ENCODE data around the gene NOD1.

Gene NOD1

DNA sequence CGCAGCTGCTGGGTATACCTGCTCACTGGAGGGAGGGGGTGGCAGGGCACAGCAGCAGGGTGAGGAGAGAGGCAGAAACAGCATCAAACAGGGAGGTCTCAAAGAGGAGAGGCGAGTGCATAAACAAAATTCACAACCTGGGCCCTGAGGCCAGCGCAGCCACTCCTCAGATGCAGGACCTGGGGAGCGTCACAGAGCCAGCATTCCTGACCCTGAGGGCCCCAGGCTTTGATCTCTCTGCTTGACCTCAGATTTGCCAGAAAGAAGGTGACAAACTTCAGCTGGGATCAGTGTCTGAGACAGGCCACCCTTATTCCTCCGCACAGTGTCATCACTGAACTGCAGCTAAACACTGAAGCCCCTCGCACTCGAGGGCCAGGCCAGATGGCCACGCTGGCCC lies 25.6 kb downstream of the NOD1 start:
- Histone ChIP-seq H3K9me3 (ENCODE audit: control insufficient read depth, insufficient read depth, low read length) (no peaks in the 10 kb centered on the region), H3K4me1 (ENCODE audit: insufficient read depth, low read length) (peaks cover 8% of the 10 kb centered on the region), H3K9ac (ENCODE audit: low read depth, low read length) (no peak overlapping the region), H3K36me3 (ENCODE audit: insufficient read depth, low read length) (peaks cover 12% of the 10 kb centered on the region)

DNA sequence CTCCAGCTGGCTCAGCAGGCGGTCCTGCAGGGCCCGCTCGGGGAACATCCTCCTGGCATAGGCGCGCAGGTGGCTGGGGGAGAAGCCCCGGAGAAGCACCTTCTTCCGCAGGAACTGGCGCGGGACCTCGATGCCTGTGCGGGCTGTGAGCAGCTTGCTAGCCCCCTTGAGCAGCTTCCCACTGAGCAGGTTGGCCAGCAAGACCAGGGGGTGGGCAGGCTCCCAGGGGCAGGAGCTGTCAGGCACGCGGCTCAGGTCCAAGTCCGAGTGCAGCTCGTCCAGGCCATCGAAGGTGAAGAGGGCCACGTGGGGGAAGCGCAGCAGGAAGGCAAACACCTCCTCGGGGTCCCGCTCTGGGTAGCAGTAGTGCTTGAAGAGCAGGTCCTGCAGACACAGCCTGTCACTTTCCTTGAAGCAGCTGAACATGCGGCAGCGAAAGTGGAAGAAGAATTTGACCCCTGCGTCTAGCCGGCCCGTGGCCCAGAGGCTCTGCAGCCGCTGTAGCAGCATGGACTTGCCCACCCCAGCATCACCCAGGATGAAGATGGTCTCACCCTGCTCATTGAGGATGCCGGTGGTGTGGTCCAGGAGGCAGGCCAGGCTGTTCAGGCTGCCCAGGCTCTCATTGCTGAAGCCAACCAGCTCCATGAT lies 26.2 kb downstream of the NOD1 start:
- Histone ChIP-seq H3K9me3 (ENCODE audit: control insufficient read depth, insufficient read depth, low read length) (no peaks in the 10 kb centered on the region), H3K36me3 (ENCODE audit: insufficient read depth, low read length) (peaks cover 12% of the 10 kb centered on the region), H3K4me1 (ENCODE audit: insufficient read depth, low read length) (peaks cover 8% of the 10 kb centered on the region), H3K9ac (ENCODE audit: low read depth, low read length) (no peak overlapping the region)

DNA sequence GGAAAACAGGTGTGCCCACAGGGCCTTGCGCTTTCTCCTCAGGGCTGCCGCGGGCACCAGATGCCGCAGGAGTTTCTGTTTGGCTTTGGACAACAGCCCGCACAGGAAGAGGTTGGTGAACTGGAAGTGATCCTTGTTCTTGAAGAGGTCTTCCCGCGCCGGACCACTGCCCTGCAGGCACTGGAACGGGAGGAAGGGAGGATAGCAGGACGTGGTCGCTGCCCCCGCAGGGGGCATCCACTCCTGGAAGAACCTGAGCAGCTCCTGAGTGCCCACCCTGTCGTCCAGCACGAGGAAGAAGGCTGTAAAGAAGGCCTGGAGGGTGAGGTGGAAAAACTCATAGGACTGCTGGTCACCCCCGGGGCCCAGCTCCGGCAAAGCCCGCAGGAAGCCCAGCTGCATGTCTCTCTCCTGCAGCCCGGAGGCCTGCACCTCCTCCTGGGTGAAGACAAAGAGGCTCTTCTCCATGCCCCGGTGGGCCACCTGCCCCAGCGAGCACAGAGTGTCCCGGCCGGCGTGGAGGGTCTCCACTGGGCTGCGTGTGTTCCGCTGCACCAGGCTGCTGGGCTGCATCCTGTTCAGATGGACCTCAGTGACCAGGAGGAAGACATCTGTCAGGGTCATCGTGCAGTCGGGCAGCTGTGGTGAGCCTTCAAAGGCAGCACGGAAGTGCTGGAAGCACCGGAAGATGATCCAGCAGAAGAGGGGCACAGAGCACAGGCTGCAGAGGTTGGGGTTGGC lies 26.9 kb downstream of the NOD1 start:
- Histone ChIP-seq H3K4me1 (ENCODE audit: insufficient read depth, low read length) (peaks cover 8% of the 10 kb centered on the region), H3K9me3 (ENCODE audit: control insufficient read depth, insufficient read depth, low read length) (no peaks in the 10 kb centered on the region), H3K9ac (ENCODE audit: low read depth, low read length) (no peak overlapping the region), H3K36me3 (ENCODE audit: insufficient read depth, low read length) (peaks cover 12% of the 10 kb centered on the region)

DNA sequence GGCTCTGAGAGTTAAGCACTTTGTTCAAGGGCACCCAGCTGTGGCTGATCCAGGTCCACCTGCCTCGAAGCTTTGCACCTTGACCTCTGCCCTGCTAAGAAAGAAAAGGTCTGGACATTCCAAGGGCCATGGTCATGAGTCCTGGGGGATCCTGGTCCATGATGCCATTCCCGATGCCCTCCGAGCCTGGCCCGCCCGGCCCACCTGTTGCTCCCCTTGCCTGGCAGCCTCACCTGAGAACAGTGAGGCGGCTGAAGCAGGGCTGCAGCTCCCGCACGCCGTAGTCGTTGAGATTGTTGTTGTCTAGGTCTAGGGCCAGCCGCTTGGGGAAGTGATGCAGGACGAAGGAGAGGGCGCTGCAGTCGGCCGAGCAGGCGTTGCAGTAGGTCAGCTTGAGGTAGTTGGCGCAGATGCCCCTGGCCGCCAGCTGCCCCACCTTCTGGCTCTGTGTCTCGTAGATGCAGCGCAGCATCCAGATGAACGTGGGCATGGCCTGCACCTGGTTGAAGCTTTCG lies 27.5 kb downstream of the NOD1 start:
- Histone ChIP-seq H3K4me1 (ENCODE audit: insufficient read depth, low read length) (peaks cover 8% of the 10 kb centered on the region), H3K36me3 (ENCODE audit: insufficient read depth, low read length) (peaks cover 8% of the 10 kb centered on the region), H3K9me3 (ENCODE audit: control insufficient read depth, insufficient read depth, low read length) (no peaks in the 10 kb centered on the region), H3K9ac (ENCODE audit: low read depth, low read length) (no peak overlapping the region)

DNA sequence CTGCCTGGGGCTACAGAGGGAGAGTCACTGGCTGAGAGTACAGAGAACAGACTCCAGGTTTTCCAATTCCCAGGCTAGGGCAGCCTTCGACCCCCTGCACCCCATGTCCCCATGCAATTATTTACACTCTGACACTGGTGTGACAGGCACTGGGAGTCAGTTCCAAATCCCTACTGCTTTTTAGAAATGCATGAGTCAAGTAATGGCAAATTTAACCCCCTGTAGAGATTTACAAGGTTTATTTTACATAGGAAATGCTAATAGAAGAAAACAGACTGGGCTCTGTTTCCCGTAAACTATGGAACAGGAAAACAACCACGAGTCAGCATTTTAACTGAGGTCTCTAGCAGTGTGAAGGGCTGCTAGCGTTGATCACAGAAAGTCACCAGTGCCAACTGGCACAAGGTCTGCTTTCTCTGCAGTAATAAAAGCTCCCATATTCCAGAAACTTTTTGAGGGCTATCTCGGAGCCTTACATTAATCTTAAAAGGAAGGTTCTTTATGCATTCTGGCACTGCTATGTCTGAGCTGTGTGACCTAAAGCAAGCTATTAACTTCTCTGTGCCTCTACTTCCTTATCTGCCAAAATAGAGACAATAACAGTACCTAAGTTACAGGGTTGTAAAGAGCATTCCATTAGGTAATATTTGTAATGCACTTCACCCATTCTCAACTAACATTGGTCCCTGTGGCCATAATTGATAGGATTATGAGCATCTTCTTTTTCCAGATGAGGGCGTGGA lies 28.2 kb downstream of the NOD1 start:
- Histone ChIP-seq H3K4me1 (ENCODE audit: insufficient read depth, low read length) (peaks cover 8% of the 10 kb centered on the region), H3K36me3 (ENCODE audit: insufficient read depth, low read length) (peaks cover 6% of the 10 kb centered on the region), H3K9ac (ENCODE audit: low read depth, low read length) (no peak overlapping the region), H3K9me3 (ENCODE audit: control insufficient read depth, insufficient read depth, low read length) (no peaks in the 10 kb centered on the region)

DNA sequence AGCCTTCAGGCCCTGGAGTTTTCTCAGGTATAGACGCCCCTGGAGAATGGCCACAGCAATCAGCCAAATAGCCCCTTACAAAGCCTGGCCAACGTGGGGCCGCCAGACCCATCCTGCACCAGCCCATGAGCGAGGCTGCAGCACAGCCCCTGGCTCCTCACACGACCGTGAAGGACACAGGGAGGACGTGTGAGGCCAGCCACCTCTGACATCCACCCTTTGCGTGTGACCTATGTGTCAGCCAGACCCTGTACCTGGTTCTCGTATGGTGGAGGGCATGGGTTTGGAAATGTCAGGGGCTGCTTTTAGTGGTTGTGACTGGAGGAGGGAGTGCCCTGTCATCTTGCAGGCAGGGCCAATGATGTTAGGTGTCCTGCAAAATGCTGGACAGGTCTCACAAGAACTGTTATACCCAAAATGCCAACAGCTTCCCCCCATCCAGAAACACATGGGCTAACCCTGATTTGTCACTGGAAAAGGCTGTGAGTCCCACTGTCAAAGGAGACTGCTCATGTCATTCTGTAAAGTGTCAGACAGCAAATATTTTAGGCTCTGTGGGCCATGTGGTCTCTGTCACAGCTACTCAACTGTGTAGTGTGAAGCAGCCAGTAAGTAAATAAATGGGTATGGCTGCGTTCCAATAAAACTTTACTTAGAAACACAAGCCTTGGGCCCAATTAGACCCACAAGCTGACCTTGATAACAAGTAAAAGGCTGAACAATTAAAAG lies 30.0 kb downstream of the NOD1 start:
- H3K9me3 ChIP-seq (ENCODE audit: control insufficient read depth, insufficient read depth, low read length): no peaks in the 10 kb centered on the region
- no peak overlapping the region for H3K9ac ChIP-seq (ENCODE audit: low read depth, low read length)
- peaks cover 8% of the 10 kb centered on the region for H3K4me1 ChIP-seq (ENCODE audit: insufficient read depth, low read length)
- peaks cover 6% of the 10 kb centered on the region for H3K36me3 ChIP-seq (ENCODE audit: insufficient read depth, low read length)

DNA sequence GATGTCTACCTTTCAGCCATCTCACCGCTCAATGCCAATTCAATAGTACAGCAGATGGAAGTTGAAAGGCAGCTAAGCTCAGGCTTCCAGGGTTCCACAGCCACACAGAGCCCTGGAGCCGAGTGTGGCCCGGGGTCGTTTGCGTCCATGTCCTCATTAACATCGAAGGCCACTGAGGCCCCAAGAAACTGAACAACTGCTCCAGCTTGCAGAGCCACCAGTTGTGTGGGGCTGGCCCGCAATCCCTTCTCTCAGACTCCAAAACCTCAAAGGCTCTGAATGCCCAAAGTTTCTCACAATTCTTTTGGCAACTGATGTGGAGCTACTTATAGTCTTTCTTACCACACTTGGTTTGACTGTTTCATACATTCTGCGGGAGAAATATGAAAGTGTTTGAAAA lies 31.1 kb downstream of the NOD1 start:
- Histone ChIP-seq H3K4me1 (ENCODE audit: insufficient read depth, low read length) (peaks cover 8% of the 10 kb centered on the region), H3K9ac (ENCODE audit: low read depth, low read length) (no peak overlapping the region), H3K36me3 (ENCODE audit: insufficient read depth, low read length) (peaks cover 6% of the 10 kb centered on the region), H3K9me3 (ENCODE audit: control insufficient read depth, insufficient read depth, low read length) (no peaks in the 10 kb centered on the region)

DNA sequence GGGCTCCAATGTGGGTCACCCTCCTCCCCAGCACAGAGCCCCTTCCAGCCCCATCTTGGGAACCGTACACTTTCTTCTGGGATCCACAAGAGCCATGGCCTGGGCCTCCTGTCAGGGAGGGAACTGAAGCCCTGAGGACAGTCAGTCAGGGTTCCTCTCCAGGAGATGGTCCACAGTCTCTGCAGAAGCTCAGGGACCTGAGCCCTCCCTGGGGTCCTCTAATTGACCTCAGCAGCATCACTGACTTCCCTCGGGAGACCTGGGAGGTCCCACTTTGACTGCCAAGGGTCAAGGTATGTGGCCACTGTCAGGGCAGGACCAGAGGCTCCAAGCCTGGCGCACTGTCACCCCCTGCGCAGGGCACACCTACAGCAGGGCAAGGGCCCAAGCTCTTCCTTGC lies 32.3 kb downstream of the NOD1 start:
- peaks cover 8% of the 10 kb centered on the region for H3K4me1 ChIP-seq (ENCODE audit: insufficient read depth, low read length)
- no peak overlapping the region for H3K9ac ChIP-seq (ENCODE audit: low read depth, low read length)
- peaks cover under 1% of the 10 kb centered on the region for H3K36me3 ChIP-seq (ENCODE audit: insufficient read depth, low read length)
- no peaks in the 10 kb centered on the region for H3K9me3 ChIP-seq (ENCODE audit: control insufficient read depth, insufficient read depth, low read length)

DNA sequence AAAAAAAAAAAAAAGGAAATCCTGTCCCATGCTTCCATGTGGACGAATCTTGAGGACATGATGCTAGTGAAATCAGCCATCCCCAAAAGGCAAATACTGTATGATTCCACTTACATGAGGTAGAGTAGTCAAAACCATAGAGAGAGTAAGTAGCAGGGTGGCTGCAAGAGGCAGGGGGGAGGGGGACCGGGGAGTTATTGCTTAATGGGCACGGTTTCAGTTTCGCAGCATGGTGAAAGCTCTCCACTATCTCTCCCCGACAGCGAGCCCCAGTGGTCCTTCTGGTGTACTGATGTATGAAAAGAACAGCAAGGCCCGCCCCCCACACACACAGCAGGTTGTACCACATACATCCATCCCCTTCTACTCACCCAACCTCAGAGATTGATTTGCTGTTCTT lies 32.8 kb downstream of the NOD1 start:
- Histone ChIP-seq H3K9ac (ENCODE audit: low read depth, low read length) (no peak overlapping the region), H3K4me1 (ENCODE audit: insufficient read depth, low read length) (peaks cover 8% of the 10 kb centered on the region), H3K36me3 (ENCODE audit: insufficient read depth, low read length) (no peaks in the 10 kb centered on the region; the same call in 1 of the 2 replicates), H3K9me3 (ENCODE audit: control insufficient read depth, insufficient read depth, low read length) (no peaks in the 10 kb centered on the region)

DNA sequence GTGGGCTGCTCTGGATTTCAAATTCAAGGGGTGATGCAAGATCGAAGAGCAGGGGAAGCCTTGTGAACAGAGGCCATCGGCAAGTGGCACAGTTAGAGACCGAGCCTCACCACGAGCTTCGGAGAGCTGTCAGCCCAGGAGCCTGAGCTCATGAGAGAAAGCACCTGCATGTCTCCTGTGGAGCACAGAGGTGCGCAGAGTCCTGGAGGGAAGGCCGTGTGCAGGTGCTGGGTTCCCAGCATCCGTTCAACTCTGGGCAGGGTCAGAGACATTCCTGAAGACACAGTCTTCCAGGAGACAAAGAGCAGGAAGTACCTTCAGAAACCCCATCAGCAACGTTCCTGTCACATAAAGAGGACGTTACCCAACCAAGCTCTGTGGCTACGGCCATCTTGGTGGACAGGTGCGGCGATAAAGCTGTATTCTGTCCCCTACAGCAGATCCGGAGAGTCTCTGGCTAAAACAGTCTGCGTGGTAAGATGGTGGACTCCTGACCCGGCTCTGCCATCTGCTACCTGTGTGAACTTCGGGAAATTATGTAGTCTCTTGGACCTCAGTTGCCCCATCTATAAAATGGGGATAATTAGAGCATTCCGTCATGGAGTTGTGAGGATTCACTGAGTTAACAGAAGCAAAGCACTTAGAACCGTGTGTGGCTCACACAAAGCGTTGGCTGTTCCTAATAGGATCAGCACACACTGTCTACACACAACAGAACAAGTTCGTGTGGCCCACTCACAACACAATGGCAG lies 40.6 kb downstream of the NOD1 start:
- H3K36me3 ChIP-seq (ENCODE audit: insufficient read depth, low read length): no peaks in the 10 kb centered on the region; the same call in 1 of the 2 replicates
- H3K9me3 ChIP-seq (ENCODE audit: control insufficient read depth, insufficient read depth, low read length): no peaks in the 10 kb centered on the region
- H3K9ac ChIP-seq (ENCODE audit: low read depth, low read length): no peak overlapping the region
- peaks cover 13% of the 10 kb centered on the region for H3K4me1 ChIP-seq (ENCODE audit: insufficient read depth, low read length)

DNA sequence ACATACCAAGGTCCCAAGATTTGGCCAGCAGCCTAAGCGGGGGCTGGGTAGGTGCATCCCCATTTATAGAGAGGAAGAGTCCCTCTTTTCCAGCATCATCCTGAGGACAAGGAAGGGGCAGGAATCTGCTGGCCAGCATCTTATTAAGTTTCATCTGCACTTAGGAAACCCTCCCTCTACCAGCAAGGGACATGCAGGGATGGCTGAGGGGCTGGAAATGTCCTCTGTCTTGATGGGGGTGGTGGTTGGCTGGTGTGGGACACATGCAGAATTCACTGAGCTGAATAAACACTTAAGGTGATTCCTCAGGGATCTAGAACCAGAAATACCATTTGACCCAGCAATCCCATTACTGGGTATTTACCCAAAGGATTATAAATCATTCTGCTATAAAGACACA lies 42.1 kb downstream of the NOD1 start:
- no peaks in the 10 kb centered on the region; the same call in 1 of the 2 replicates for H3K36me3 ChIP-seq (ENCODE audit: insufficient read depth, low read length)
- peaks cover 16% of the 10 kb centered on the region for H3K4me1 ChIP-seq (ENCODE audit: insufficient read depth, low read length)
- H3K9me3 ChIP-seq (ENCODE audit: control insufficient read depth, insufficient read depth, low read length): no peaks in the 10 kb centered on the region
- no peak overlapping the region for H3K9ac ChIP-seq (ENCODE audit: low read depth, low read length)

DNA sequence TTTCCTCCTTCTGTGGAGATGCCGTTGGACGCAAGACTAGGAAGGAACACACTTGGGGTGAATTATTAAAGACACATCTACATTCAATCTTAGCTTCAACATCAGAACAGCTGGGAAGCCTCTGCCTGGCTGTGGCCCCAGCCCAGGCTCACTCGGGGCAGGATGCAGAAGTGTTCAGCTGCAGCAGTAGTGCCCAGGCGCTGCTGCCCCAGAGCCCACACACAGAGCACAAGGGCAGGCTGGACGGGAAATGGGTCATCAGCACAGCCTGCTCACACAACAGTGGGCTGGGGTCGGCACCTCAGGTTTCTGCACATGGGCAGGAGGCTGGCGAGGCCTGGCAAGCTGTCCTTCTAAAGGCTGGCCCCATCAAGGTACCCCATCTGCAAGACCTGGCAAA lies 42.5 kb downstream of the NOD1 start:
- no peaks in the 10 kb centered on the region; the same call in 1 of the 2 replicates for H3K36me3 ChIP-seq (ENCODE audit: insufficient read depth, low read length)
- no peaks in the 10 kb centered on the region for H3K9me3 ChIP-seq (ENCODE audit: control insufficient read depth, insufficient read depth, low read length)
- no peak overlapping the region for H3K9ac ChIP-seq (ENCODE audit: low read depth, low read length)
- H3K4me1 ChIP-seq (ENCODE audit: insufficient read depth, low read length): peaks cover 16% of the 10 kb centered on the region

DNA sequence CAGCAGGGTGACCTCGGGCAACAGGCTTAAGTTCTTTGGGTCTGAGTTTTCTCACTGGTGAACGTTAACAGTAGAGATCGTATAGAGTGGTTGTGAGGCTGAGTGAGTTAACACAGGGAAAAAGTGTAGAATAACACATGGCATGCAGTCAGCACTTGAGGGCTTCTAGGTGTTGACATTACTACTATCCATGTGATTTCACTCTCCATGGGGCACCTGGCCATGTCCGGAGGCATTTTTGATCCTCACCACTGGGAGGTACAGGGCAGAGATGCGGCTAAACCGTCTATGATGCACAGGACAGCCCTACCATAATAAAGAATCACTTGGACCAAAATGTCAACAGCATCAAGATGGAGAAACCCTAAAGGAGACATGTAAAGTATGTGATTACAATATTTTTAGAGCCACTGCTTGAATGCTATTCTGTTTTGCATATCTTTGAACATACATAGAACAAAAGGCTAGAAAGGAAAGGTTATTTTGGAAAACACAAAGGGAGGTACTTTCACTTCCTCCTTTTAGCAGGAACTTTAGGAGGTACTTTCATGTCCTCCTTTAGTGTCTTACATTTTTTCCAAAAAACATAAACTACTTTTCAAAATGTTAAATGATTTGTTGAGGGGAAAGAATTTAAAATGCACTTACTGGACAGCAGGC lies 44.3 kb downstream of the NOD1 start:
- Histone ChIP-seq H3K9me3 (ENCODE audit: control insufficient read depth, insufficient read depth, low read length) (no peaks in the 10 kb centered on the region), H3K36me3 (ENCODE audit: insufficient read depth, low read length) (no peaks in the 10 kb centered on the region; the same call in 1 of the 2 replicates), H3K9ac (ENCODE audit: low read depth, low read length) (no peak overlapping the region), H3K4me1 (ENCODE audit: insufficient read depth, low read length) (peaks cover 19% of the 10 kb centered on the region)

Measured in ES-I3 (cell line).